Sigmoid colon (tissue), 4 donors: ENCODE measurements around the gene RGS9.

Source experiments
- EP300 ChIP-seq, 4 donors: sonication (generic); formaldehyde crosslinking; IDR thresholded peaks; one replicate each; pipeline ENCODE4 v1.6.1; 2017; ENCODE audit warnings: antibody characterized with exemption in 4 of 4
- POLR2A ChIP-seq, 2 donors: fragments of 450-650 bp; IDR thresholded peaks; one replicate each; pipeline ENCODE4 v1.6.1; 2016; ENCODE audit warnings: antibody characterized with exemption in 2 of 2, mild to moderate bottlenecking in 2 of 2, moderate library complexity in 2 of 2
- TF ChIP-seq, protein P1 (sequence below), 4 experiments: fragments of 450-650 bp in 3 of 4; fragments of 200-600 bp in 1 of 4; IDR thresholded peaks; one replicate each; pipeline ENCODE4 v1.5.1; 2016 to 2019; ENCODE audit warnings: antibody characterized with exemption in 4 of 4, mild to moderate bottlenecking in 3 of 4, moderate library complexity in 2 of 4

DNA sequence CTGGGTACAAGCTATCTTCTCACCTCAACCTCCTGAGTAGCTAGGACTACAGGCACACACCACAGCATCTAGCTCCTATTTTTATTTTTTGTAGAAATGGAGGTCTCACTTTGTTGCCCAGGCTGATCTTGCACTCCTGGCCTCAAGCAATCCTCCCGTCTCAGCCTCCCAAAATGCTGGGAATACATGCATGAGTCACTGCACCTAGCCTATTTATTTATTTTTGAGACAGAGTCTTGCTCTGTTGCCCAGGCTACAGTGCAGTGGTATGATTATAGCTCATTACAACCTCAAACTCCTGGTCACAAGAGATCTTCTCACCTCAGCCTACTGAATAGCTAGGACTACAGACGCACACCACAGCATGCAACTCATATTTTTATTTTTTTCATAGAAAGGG lies 40.1 kb upstream of the RGS9 start:
- TF ChIP-seq POLR2A (IDR thresholded peaks at IDR 0.05) (no peak), EP300 (IDR thresholded peaks at IDR 0.05) (no peak)
- TF ChIP-seq, protein P1, sequence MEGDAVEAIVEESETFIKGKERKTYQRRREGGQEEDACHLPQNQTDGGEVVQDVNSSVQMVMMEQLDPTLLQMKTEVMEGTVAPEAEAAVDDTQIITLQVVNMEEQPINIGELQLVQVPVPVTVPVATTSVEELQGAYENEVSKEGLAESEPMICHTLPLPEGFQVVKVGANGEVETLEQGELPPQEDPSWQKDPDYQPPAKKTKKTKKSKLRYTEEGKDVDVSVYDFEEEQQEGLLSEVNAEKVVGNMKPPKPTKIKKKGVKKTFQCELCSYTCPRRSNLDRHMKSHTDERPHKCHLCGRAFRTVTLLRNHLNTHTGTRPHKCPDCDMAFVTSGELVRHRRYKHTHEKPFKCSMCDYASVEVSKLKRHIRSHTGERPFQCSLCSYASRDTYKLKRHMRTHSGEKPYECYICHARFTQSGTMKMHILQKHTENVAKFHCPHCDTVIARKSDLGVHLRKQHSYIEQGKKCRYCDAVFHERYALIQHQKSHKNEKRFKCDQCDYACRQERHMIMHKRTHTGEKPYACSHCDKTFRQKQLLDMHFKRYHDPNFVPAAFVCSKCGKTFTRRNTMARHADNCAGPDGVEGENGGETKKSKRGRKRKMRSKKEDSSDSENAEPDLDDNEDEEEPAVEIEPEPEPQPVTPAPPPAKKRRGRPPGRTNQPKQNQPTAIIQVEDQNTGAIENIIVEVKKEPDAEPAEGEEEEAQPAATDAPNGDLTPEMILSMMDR (IDR thresholded peaks at IDR 0.05): no peak
